H54 (cell line): Measurements from ENCODE around the gene PSMD1.

ENCODE experiments used
- DNase-seq: peaks from one replicate; pipeline ENCODE4 v3.0.0; 2011; ENCODE audit warnings: low spot score, mixed read lengths; ENCODE audit not compliant: insufficient read length
- FAIRE-seq: peaks from 3 replicates; lab custom pipeline; 2011; peaks lifted over from hg19 to GRCh38; lab: Jason Lieb, UNC
- POLR2A ChIP-seq: IDR thresholded peaks from 2 replicates; pipeline ENCODE4 v1.6.1; 2011; ENCODE audit warnings: low read depth, mild to moderate bottlenecking, low read length

PSMD1 gene

GRCh38 chr2:231152800-231153557 lies 96.3 kb downstream of the PSMD1 start:
- DNase-seq = no peak
- peak; percentile 60 for FAIRE-seq
- no peak for TF ChIP-seq POLR2A

GRCh38 chr2:231159306-231159705 lies 102.6 kb downstream of the PSMD1 start:
- TF ChIP-seq POLR2A = no peak
- DNase-seq = no peak
- peak; percentile 27 for FAIRE-seq

- TF ChIP-seq POLR2A = no peak
- FAIRE-seq = peak; percentile 62
- DNase-seq = no peak
Measured at GRCh38 chr2:231160701-231161100, 104.0 kb downstream of the PSMD1 start.

DNA sequence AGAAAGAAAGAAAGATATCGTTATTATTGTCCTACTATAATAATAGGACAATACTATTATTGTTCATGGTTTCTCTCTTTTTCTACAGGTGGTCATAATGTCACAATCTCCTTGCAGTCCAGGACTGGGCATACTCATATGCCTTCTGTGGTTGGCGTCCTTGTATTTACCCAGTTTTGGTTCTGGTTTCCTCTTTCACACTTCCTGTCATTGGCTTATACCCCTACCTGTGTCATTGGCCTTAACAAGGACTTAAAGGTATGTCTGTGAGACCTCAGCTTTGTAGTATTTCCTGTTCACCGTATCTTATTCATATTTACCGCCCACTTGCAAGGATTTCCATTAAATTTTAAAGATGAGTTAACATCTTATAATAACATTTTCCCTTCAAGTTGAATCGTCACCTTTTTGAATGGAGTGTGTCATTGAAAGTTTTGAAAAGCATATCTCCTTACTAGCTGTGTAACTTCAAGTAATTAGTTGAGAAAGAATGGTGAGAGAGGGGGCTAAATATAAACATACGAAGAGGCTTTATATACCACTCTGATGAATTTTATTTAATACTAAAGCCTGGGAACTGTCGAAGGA lies 104.7 kb downstream of the PSMD1 start:
- FAIRE-seq (no peak), DNase-seq (no peak)
- no peak for TF ChIP-seq POLR2A

DNA sequence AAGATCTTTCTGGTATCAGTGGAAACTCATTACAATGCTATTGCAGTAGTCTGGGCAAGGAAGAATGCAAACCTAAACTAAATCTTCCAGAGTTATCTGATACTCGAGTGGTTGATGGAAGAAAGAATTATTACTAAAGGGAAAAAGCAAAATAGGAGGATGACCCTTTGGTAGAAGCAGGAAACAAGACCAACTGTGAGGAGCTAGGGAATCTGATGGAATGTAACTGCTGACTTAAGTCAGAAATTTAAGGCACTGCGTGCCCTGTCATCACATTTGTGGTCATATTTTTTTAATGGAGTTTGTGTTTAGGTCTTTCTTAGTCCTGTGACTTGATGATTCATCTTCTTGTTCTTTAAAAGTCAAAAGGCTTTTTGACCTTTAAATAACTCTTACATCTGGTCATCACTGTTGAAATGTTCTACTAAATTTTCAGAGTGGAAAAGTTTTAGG lies 105.2 kb downstream of the PSMD1 start:
- no peak for TF ChIP-seq POLR2A
- FAIRE-seq (peak; percentile 99), DNase-seq (peak; percentile 30)

- no peak for DNase-seq
Measured at GRCh38 chr2:231163011-231163410, 106.3 kb downstream of the PSMD1 start.

GRCh38 chr2:231163414-231164095 lies 106.9 kb downstream of the PSMD1 start:
- DNase-seq = no peak
- TF ChIP-seq POLR2A = no peak
- no peak for FAIRE-seq

More at GRCh38 chr2:231163011-231163410, 106.3 kb downstream of the PSMD1 start:
- FAIRE-seq = peak; percentile 88
- no peak for TF ChIP-seq POLR2A

DNA sequence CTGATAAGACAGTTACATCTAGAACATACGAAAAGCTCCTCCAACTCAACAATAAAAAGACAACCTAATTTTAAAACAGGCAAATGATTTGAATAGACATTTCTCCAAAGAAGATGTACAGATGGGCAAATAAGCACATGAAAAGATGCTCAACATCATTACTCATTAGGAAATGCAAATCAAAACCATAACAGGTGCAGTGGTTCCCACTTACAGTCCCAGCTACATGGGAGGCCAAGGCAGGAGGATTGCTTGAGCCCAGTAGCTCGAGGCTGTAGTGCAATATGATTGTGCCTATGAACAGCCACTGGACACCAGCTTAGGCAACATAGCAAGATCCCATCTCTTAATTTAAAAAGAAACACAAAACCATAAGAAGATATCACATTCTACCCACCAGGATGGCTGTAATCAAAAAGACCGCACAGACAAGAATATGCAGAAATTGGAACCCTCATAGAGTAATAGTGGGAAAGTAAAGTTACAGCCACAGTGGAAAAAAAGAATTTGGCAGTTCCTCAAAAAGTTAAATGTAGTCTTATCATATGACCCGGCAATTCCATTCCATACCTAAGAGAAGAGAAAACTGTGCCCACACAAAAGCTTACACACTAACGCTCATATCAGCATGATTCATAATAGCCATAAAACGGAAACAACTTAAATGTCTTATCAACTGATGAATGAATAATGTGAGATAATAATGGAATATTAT lies 111.2 kb downstream of the PSMD1 start:
- TF ChIP-seq POLR2A = no peak
- FAIRE-seq (peak; percentile 48), DNase-seq (no peak)

GRCh38 chr2:231168460-231169139 lies 111.9 kb downstream of the PSMD1 start:
- DNase-seq (no peak), FAIRE-seq (no peak)
- TF ChIP-seq POLR2A = no peak

DNA sequence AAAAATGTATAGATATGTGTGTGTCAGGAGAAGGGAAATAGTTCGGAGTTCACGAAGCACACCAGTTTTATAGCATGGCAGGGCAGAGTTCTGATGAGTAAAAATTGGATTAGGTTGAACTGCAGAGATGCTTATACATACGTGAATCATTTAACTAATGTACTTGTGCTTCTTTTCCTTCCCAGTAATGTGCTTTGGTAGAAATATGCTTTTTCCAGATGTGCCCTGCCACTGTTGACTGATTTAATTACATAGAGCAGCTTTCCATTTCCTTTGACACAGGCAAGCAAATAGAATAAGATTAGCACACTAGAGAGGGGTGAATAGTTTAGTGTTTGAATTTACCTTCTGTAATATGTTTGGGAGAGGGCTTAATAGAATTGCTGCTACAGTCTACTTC lies 112.8 kb downstream of the PSMD1 start:
- TF ChIP-seq POLR2A = no peak
- DNase-seq (no peak), FAIRE-seq (no peak)

- no peak for FAIRE-seq
Measured at GRCh38 chr2:231170055-231170454, 113.4 kb downstream of the PSMD1 start.

GRCh38 chr2:231172025-231172424 lies 115.4 kb downstream of the PSMD1 start:
- FAIRE-seq (no peak), DNase-seq (no peak)
- no peak for TF ChIP-seq POLR2A

More at GRCh38 chr2:231170055-231170454, 113.4 kb downstream of the PSMD1 start:
- no peak for TF ChIP-seq POLR2A
- no peak for DNase-seq

GRCh38 chr2:231174211-231174651 lies 117.6 kb downstream of the PSMD1 start:
- TF ChIP-seq POLR2A = no peak
- FAIRE-seq = no peak
- DNase-seq = no peak

GRCh38 chr2:231176066-231176465 lies 119.4 kb downstream of the PSMD1 start:
- FAIRE-seq = no peak
- TF ChIP-seq POLR2A = no peak
- DNase-seq = no peak
